Esophagus muscularis mucosa (tissue), 3 donors: ENCODE measurements around the gene DYNC1I1.

Experiments
- POLR2A ChIP-seq: fragments of 450-650 bp; IDR thresholded peaks from one replicate; pipeline ENCODE4 v1.6.1; 2017; ENCODE audit warnings: antibody characterized with exemption, moderate library complexity, mild to moderate bottlenecking, low read depth
- POLR2AphosphoS5 ChIP-seq, 2 donors: sonication (generic); formaldehyde crosslinking; IDR thresholded peaks; one replicate each; pipeline ENCODE4 v1.6.1; 2017; ENCODE audit warnings: antibody characterized with exemption in 2 of 2
- TF ChIP-seq, protein P1 (sequence below), 3 experiments: fragments of 200-600 bp in 2 of 3; fragments of 450-650 bp in 1 of 3; sonication (generic) in 2 of 3; IDR thresholded peaks; one replicate each; pipeline ENCODE4 v1.5.1; 2017 to 2019; ENCODE audit warnings: antibody characterized with exemption in 3 of 3, mild to moderate bottlenecking in 2 of 3, moderate library complexity in 1 of 3

DNA sequence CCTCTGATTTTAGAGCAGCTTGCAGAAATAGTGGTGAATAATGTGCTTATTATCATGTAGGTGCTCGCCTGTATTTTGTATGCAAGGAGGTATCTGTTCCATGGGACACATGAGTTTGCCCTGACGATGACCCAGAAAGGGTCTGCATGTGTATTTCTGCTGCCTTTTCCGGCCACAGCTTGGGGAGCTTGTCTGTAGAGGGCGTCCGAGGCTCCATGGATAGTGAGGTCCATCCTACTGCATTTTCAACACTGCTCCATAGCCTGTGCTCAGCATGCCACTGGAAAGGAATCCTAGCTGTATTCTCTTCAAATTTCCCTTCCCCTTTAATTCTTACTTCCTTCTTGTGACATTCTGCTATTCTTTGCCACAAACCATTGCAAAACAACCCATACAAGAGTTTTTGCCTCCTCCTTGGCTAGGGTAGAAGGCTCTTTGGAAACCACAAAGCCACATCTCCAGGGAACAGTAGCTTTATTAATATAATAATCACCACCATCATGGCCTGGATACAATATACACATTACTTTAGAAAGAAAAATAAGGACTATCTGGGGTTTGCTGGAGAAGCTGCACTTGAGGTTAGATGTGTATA, 127.7 kb downstream of the DYNC1I1 start:
- TF ChIP-seq, protein P1, sequence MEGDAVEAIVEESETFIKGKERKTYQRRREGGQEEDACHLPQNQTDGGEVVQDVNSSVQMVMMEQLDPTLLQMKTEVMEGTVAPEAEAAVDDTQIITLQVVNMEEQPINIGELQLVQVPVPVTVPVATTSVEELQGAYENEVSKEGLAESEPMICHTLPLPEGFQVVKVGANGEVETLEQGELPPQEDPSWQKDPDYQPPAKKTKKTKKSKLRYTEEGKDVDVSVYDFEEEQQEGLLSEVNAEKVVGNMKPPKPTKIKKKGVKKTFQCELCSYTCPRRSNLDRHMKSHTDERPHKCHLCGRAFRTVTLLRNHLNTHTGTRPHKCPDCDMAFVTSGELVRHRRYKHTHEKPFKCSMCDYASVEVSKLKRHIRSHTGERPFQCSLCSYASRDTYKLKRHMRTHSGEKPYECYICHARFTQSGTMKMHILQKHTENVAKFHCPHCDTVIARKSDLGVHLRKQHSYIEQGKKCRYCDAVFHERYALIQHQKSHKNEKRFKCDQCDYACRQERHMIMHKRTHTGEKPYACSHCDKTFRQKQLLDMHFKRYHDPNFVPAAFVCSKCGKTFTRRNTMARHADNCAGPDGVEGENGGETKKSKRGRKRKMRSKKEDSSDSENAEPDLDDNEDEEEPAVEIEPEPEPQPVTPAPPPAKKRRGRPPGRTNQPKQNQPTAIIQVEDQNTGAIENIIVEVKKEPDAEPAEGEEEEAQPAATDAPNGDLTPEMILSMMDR (IDR thresholded peaks at IDR 0.05) = no peak
- TF ChIP-seq POLR2AphosphoS5 (IDR thresholded peaks at IDR 0.05) (no peak), POLR2A (no peak)
